Gastrocnemius medialis (tissue), 4 donors: Measurements from ENCODE around the gene OVOL3. TPM values are rescaled to one million over a fixed set of nuclear protein-coding genes. Genes with fewer than 3 reads are reported as not detected.

Source experiments
- ATAC-seq, 2 donors: fragments of 150-250 bp; one replicate each; pipeline ENCODE4 v1.9.1; 2016
- DNase-seq, 2 donors: peaks; one replicate each; pipeline ENCODE4 v3.0.0-alpha.2; 2019
- H3K27ac ChIP-seq, 4 donors: fragments of 200-600 bp; sonication (generic); 1 replicate in 1 of 4; 2 replicates in 3 of 4; pipeline ENCODE4 v1.5.1; 2016 to 2018; ENCODE audit warnings: mild to moderate bottlenecking in 2 of 4, moderate library complexity in 1 of 4
- H3K27me3 ChIP-seq, 3 donors: fragments of 200-600 bp; sonication (generic) in 2 of 3; 1 replicate in 1 of 3; 2 replicates in 2 of 3; pipeline versions ENCODE4 v1.5.1 to v1.6.0; 2016 to 2019; ENCODE audit warnings: mild to moderate bottlenecking in 1 of 3, moderate library complexity in 1 of 3
- H3K36me3 ChIP-seq, 2 donors: fragments of 200-600 bp; sonication (generic) in 1 of 2; one replicate each; pipeline ENCODE4 v1.5.1; 2017 to 2018
- H3K4me1 ChIP-seq, 2 donors: fragments of 200-600 bp; sonication (generic) in 1 of 2; one replicate each; pipeline ENCODE4 v1.5.1; 2016 to 2017; ENCODE audit warnings: mild to moderate bottlenecking in 2 of 2
- H3K4me3 ChIP-seq, 4 donors: fragments of 200-600 bp; sonication (generic) in 3 of 4; 1 replicate in 1 of 4; 2 replicates in 3 of 4; pipeline ENCODE4 v1.5.1; 2016 to 2019; ENCODE audit warnings: mild to moderate bottlenecking in 2 of 4
- H3K9me3 ChIP-seq, 3 donors: fragments of 200-600 bp; sonication (generic) in 2 of 3; 1 replicate in 1 of 3; 2 replicates in 2 of 3; pipeline ENCODE4 v1.5.1; 2016 to 2019
- CTCF ChIP-seq, 5 experiments: fragments of 450-650 bp in 3 of 5; fragments of 200-600 bp in 2 of 5; sonication (generic) in 2 of 5; IDR thresholded peaks in 4 of 5; conservative IDR thresholded peaks in 1 of 5; 1 replicate in 4 of 5; 2 replicates in 1 of 5; pipeline ENCODE4 v1.5.1; 2016 to 2019; ENCODE audit warnings: antibody characterized with exemption in 5 of 5, mild to moderate bottlenecking in 3 of 5, moderate library complexity in 3 of 5
- POLR2A ChIP-seq, 2 donors: fragments of 450-650 bp; IDR thresholded peaks; one replicate each; pipeline ENCODE4 v1.6.1; 2017; ENCODE audit warnings: antibody characterized with exemption in 2 of 2, mild to moderate bottlenecking in 2 of 2, moderate library complexity in 2 of 2
- in situ Hi-C, 4 donors: fragments of 200-750 bp; cut with MboI; loops; one replicate each; pipeline versions ENCODE4 v1.15.0 to v1.8.0; 2017; ENCODE audit warnings: low sequenced_read_pairs in 4 of 4
- intact Hi-C: fragments of 100-400 bp; cut with DNase I; formaldehyde crosslinking; loops from one replicate; pipeline ENCODE4 v1.15.1; 2023; ENCODE audit warnings: low total_unique reads
- total RNA-seq, 4 donors: library from RNA; depleted of rRNA; stranded (reverse); fragments of >200 nt; gene quantifications; one replicate each; pipeline versions ENCODE4 v1.1.0 to v1.2.3, GENCODE V29; 2016

OVOL3 gene
- total RNA-seq, 4 donors from 2014 or later = not detected

GRCh38 chr19:36093687-36094086 lies 17.3 kb upstream of the OVOL3 start:
- Histone ChIP-seq H3K4me3 (no peak overlapping the region), H3K9me3 (no peaks in the 10 kb centered on the region), H3K27me3 (no peaks in the 10 kb centered on the region), H3K27ac (no peak overlapping the region), H3K4me1 (no peaks in the 10 kb centered on the region), H3K36me3 (no peaks in the 10 kb centered on the region)
- TF ChIP-seq POLR2A (IDR thresholded peaks at IDR 0.05) (no peak), CTCF (IDR thresholded peaks at IDR 0.05 in 4 of 5, conservative IDR thresholded peaks at IDR 0.05 in 1 of 5) (no peak)
- DNase-seq = no peak
- intact Hi-C loops (no loop called here), in situ Hi-C loops (no loop called here)
- ATAC-seq = no peak

- H3K4me3 ChIP-seq = no peak overlapping the region
- H3K9me3 ChIP-seq = no peaks in the 10 kb centered on the region
- DNase-seq = no peak
- no peak overlapping the region for H3K27ac ChIP-seq
- no peaks in the 10 kb centered on the region for H3K36me3 ChIP-seq
- no peak for TF ChIP-seq CTCF (IDR thresholded peaks at IDR 0.05 in 4 of 5, conservative IDR thresholded peaks at IDR 0.05 in 1 of 5)
- no peak for TF ChIP-seq POLR2A (IDR thresholded peaks at IDR 0.05)
- H3K4me1 ChIP-seq = peaks cover 22 to 25% of the 10 kb centered on the region in 2 donors
- in situ Hi-C loops = no loop called here
- H3K27me3 ChIP-seq = no peaks in the 10 kb centered on the region
- no peak for ATAC-seq
- intact Hi-C loops = no loop called here
Observed at GRCh38 chr19:36097036-36097435, 13.9 kb upstream of the OVOL3 start.

GRCh38 chr19:36099166-36099785 lies 11.7 kb upstream of the OVOL3 start:
- intact Hi-C loops (no loop called here), in situ Hi-C loops (no loop called here)
- no peaks in the 10 kb centered on the region for H3K27me3 ChIP-seq
- TF ChIP-seq CTCF (IDR thresholded peaks at IDR 0.05 in 4 of 5, conservative IDR thresholded peaks at IDR 0.05 in 1 of 5) (no peak), POLR2A (IDR thresholded peaks at IDR 0.05) (no peak)
- H3K4me3 ChIP-seq = no peak overlapping the region
- DNase-seq (no peak), ATAC-seq (no peak)
- H3K27ac ChIP-seq = peak overlapping the region in 3 of 4 donors; percentile 32 to 86 (median 76)
- no peaks in the 10 kb centered on the region for H3K36me3 ChIP-seq
- no peaks in the 10 kb centered on the region for H3K9me3 ChIP-seq
- peaks cover 27 to 33% of the 10 kb centered on the region in 2 donors for H3K4me1 ChIP-seq

- in situ Hi-C loops = no loop called here
- peak overlapping the region in 3 of 4 donors; percentile 0 to 13 (median 4) for H3K4me3 ChIP-seq
- peaks cover 27 to 36% of the 10 kb centered on the region in 2 donors for H3K4me1 ChIP-seq
- ATAC-seq (peak; percentile 80 to 83), DNase-seq (peak in 1 of 2 donors; percentile 49)
- TF ChIP-seq CTCF (IDR thresholded peaks at IDR 0.05 in 4 of 5, conservative IDR thresholded peaks at IDR 0.05 in 1 of 5) (no peak), POLR2A (IDR thresholded peaks at IDR 0.05) (no peak)
- no peaks in the 10 kb centered on the region for H3K36me3 ChIP-seq
- H3K27me3 ChIP-seq = no peaks in the 10 kb centered on the region
- peak overlapping the region; percentile 44 to 86 (median 78) for H3K27ac ChIP-seq
- intact Hi-C loops = loop anchor here (5.0 kb wide), 1 partner anchor 38 kb away; no protein-coding TSS in a partner anchor
- no peaks in the 10 kb centered on the region for H3K9me3 ChIP-seq
Observed at GRCh38 chr19:36100476-36100875, 10.5 kb upstream of the OVOL3 start.
